Measurements from ENCODE around the gene AHRR.

DNA sequence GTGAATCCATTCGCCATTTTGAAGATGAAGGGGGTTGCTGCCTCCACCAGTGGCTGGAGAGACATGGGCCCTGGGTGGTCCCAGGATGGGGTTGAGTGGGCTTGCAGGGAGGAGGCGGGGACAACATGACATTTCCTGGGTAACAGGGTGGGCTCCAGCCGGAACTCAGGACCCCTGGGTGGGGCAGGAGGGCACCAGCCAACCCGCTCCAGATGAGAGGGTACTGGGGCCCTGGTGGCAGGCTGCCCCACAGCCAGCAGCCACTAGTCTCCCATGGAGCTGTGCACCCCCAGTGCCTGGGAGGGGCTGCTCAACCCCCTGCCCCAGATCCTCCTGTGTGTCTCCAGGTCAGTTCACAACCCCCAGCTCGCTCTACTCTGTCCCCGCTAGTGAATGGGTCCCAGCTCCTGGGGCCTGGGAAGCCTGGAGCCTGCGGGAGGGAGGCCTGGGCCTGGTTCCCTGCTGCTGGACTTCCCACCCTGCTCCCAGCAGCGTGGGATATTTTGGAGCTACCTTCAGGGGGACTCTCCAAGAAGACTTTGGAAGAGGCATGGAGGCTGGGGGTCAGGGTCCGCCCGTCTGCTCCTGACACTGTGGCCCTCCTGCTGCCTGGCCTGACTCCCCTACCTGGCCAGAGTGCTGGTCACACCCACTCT, 55.9 kb downstream of the AHRR start:
- TF ChIP-seq, protein P1, sequence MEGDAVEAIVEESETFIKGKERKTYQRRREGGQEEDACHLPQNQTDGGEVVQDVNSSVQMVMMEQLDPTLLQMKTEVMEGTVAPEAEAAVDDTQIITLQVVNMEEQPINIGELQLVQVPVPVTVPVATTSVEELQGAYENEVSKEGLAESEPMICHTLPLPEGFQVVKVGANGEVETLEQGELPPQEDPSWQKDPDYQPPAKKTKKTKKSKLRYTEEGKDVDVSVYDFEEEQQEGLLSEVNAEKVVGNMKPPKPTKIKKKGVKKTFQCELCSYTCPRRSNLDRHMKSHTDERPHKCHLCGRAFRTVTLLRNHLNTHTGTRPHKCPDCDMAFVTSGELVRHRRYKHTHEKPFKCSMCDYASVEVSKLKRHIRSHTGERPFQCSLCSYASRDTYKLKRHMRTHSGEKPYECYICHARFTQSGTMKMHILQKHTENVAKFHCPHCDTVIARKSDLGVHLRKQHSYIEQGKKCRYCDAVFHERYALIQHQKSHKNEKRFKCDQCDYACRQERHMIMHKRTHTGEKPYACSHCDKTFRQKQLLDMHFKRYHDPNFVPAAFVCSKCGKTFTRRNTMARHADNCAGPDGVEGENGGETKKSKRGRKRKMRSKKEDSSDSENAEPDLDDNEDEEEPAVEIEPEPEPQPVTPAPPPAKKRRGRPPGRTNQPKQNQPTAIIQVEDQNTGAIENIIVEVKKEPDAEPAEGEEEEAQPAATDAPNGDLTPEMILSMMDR (IDR thresholded peaks at IDR 0.05), result no peak
- no peak for TF ChIP-seq POLR2A (IDR thresholded peaks at IDR 0.05)
